Breast epithelium (tissue), 3 donors: Measurements from ENCODE around the gene PPP1R3G.

Experiments used
- POLR2A ChIP-seq: fragments of 450-650 bp; IDR thresholded peaks from one replicate; pipeline ENCODE4 v1.6.1; 2016; ENCODE audit warnings: antibody characterized with exemption, mild to moderate bottlenecking, moderate library complexity
- POLR2AphosphoS5 ChIP-seq, 3 donors: sonication (generic); formaldehyde crosslinking; IDR thresholded peaks; one replicate each; pipeline ENCODE4 v1.6.1; 2017; ENCODE audit warnings: antibody characterized with exemption in 3 of 3
- TF ChIP-seq, protein P1 (sequence below), 3 donors: fragments of 450-650 bp; IDR thresholded peaks; one replicate each; pipeline ENCODE4 v1.5.1; 2016 to 2017; ENCODE audit warnings: antibody characterized with exemption in 3 of 3, mild to moderate bottlenecking in 3 of 3, moderate library complexity in 3 of 3

DNA sequence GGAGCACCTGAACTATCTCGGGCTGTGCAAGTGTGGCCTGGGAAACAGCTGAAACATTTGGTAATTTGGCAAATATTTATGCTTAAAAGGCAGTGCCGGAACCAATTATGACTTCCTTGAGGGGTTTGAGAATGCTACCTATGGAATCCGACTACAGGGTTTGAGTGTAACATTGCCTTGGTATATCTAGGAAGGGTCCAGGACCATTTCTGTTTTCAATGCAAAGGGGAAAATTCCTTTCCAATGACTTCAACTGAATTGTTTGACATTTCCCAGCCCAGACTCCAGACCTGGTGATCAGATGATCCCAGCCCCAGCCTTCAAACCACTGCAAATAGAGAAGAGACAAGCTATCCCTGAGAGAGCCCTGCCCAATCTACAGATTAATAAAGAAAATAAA is 4.6 kb upstream of the PPP1R3G start:
- TF ChIP-seq POLR2A (no peak), POLR2AphosphoS5 (IDR thresholded peaks at IDR 0.05) (no peak)
- TF ChIP-seq, protein P1, sequence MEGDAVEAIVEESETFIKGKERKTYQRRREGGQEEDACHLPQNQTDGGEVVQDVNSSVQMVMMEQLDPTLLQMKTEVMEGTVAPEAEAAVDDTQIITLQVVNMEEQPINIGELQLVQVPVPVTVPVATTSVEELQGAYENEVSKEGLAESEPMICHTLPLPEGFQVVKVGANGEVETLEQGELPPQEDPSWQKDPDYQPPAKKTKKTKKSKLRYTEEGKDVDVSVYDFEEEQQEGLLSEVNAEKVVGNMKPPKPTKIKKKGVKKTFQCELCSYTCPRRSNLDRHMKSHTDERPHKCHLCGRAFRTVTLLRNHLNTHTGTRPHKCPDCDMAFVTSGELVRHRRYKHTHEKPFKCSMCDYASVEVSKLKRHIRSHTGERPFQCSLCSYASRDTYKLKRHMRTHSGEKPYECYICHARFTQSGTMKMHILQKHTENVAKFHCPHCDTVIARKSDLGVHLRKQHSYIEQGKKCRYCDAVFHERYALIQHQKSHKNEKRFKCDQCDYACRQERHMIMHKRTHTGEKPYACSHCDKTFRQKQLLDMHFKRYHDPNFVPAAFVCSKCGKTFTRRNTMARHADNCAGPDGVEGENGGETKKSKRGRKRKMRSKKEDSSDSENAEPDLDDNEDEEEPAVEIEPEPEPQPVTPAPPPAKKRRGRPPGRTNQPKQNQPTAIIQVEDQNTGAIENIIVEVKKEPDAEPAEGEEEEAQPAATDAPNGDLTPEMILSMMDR (IDR thresholded peaks at IDR 0.05), result no peak
